ENCODE data around the gene IL1RAPL1. TPM values are rescaled to one million over a fixed set of nuclear protein-coding genes. Genes with fewer than 3 reads are reported as not detected.

Gene IL1RAPL1
- total RNA-seq, 1 experiment from 2014 or later, result 0.10 TPM

DNA sequence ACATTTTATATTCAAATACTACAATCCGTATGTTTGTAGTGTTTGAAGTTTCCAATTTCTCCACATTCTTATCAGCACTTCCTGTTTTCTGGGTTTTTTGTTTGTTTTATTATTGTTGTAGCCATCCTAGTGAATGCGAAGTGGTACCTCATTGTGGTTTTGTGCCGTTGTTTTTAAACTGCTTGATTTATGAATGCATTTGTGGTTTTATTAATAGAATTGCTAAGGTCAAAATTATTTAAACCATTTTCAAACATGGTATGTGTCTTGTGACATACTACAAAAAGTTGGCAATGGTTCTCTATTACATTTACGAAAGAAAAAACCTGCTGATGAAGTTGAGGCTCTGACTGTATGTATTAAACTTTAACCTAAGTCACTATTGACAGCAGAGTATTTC is 848.1 kb downstream of the IL1RAPL1 start:
- Histone ChIP-seq H3K4me3 (no peak overlapping the region), H3K9me3 (no peaks in the 10 kb centered on the region), H3K36me3 (no peaks in the 10 kb centered on the region), H3K27me3 (no peaks in the 10 kb centered on the region)
- DNase-seq, result no peak

DNA sequence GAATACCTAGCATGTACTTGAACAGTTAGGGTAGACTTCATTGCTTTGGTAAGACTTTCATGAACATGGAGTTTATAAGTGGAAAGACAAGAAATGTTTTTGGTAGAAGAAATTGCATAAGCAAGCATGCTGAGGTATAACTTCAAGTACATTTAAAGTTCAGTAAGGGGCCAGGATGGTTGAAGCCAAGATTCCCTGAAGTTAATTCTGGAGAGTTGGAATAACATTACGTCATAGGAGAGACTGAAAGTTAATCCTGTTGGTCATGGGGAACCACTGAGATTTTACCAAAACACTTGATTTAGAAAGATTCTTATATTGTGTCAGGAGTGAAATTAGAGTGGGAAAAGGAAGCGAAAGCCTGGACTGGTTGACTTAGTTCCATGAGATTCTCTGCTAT is 860.6 kb downstream of the IL1RAPL1 start:
- H3K9me3 ChIP-seq, result no peaks in the 10 kb centered on the region
- H3K27me3 ChIP-seq, result no peaks in the 10 kb centered on the region
- H3K4me3 ChIP-seq, result no peak overlapping the region
- no peak for DNase-seq
- no peaks in the 10 kb centered on the region for H3K36me3 ChIP-seq

GRCh38 chrX:29453333-29453732 is 866.1 kb downstream of the IL1RAPL1 start:
- Histone ChIP-seq H3K36me3 (no peaks in the 10 kb centered on the region), H3K4me3 (no peak overlapping the region), H3K9me3 (no peaks in the 10 kb centered on the region), H3K27me3 (no peaks in the 10 kb centered on the region)
- DNase-seq, result no peak

GRCh38 chrX:29455702-29456101 is 868.5 kb downstream of the IL1RAPL1 start:
- Histone ChIP-seq H3K36me3 (no peaks in the 10 kb centered on the region), H3K4me3 (no peak overlapping the region), H3K27me3 (no peaks in the 10 kb centered on the region), H3K9me3 (no peaks in the 10 kb centered on the region)
- no peak for DNase-seq

- no peak for DNase-seq
- Histone ChIP-seq H3K27me3 (no peaks in the 10 kb centered on the region), H3K36me3 (no peaks in the 10 kb centered on the region), H3K4me3 (no peak overlapping the region), H3K9me3 (no peaks in the 10 kb centered on the region)
Observed at GRCh38 chrX:29461039-29461438, 873.8 kb downstream of the IL1RAPL1 start.

DNA sequence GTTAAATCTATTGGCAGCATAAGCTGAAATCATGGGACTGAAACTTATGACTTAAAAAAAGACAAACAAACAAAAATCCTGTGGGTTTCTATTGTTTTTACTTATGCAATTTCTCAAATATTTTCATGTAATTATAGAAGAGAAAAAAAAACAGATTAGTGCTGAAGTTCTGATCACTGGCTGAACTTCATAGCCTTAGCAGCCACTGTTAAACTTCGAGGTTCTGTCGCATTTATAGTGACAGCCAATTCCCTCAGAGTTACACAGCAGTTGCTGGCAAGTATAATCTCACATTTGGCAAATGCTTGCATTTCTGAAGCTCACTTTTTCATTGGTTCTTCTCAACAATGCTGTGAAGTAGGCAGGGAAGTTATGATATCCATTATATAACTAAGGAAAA is 879.2 kb downstream of the IL1RAPL1 start:
- DNase-seq, result no peak
- Histone ChIP-seq H3K9me3 (no peaks in the 10 kb centered on the region), H3K4me3 (no peak overlapping the region), H3K36me3 (no peaks in the 10 kb centered on the region), H3K27me3 (no peaks in the 10 kb centered on the region)

GRCh38 chrX:29468911-29469494 is 881.8 kb downstream of the IL1RAPL1 start:
- Histone ChIP-seq H3K4me3 (no peak overlapping the region), H3K27me3 (no peaks in the 10 kb centered on the region), H3K9me3 (no peaks in the 10 kb centered on the region), H3K36me3 (no peaks in the 10 kb centered on the region)
- DNase-seq, result no peak

DNA sequence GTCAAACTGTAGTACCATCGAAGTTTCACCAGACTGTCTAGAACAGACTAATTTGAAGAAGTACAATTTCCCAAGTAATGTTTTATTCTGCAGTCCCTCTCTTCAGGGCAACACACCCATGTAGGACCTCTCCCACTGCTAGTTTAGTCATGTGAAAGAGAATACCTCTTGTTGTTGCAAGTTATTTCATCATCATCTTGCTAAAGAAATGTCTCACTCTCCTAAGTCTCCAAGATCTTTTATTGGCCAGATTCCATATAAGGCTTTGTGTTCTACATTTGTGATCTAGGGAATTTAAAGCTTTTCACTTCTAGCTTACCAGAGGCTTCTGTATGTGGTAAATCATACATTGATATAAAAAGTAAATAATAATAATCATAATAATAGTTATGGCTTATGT is 882.8 kb downstream of the IL1RAPL1 start:
- no peak for DNase-seq
- H3K9me3 ChIP-seq, result no peaks in the 10 kb centered on the region
- H3K27me3 ChIP-seq, result no peaks in the 10 kb centered on the region
- no peak overlapping the region for H3K4me3 ChIP-seq
- H3K36me3 ChIP-seq, result no peaks in the 10 kb centered on the region

DNA sequence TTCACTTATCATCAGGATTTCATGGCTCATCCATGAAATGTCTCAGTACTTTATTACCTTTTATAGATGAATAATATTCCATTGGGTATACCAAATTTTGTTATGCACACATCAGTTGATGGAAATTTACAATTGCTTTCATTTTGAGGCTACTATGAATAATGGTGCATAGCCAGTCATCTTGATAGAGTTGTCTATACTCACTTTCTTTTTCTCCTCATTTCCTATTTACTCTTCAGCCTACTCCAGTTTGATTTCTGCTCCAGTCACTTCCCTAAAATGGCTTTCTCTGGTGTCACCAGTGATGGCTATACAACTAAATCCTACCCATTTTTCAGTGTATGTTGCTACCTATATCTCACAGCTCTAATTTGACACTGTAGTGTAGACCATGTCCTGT is 884.6 kb downstream of the IL1RAPL1 start:
- Histone ChIP-seq H3K4me3 (no peak overlapping the region), H3K9me3 (no peaks in the 10 kb centered on the region), H3K36me3 (no peaks in the 10 kb centered on the region), H3K27me3 (no peaks in the 10 kb centered on the region)
- no peak for DNase-seq

GRCh38 chrX:29477878-29478277 is 890.6 kb downstream of the IL1RAPL1 start:
- no peak for DNase-seq
- no peaks in the 10 kb centered on the region for H3K9me3 ChIP-seq
- H3K27me3 ChIP-seq, result no peaks in the 10 kb centered on the region
- no peak overlapping the region for H3K4me3 ChIP-seq
- no peaks in the 10 kb centered on the region for H3K36me3 ChIP-seq

DNA sequence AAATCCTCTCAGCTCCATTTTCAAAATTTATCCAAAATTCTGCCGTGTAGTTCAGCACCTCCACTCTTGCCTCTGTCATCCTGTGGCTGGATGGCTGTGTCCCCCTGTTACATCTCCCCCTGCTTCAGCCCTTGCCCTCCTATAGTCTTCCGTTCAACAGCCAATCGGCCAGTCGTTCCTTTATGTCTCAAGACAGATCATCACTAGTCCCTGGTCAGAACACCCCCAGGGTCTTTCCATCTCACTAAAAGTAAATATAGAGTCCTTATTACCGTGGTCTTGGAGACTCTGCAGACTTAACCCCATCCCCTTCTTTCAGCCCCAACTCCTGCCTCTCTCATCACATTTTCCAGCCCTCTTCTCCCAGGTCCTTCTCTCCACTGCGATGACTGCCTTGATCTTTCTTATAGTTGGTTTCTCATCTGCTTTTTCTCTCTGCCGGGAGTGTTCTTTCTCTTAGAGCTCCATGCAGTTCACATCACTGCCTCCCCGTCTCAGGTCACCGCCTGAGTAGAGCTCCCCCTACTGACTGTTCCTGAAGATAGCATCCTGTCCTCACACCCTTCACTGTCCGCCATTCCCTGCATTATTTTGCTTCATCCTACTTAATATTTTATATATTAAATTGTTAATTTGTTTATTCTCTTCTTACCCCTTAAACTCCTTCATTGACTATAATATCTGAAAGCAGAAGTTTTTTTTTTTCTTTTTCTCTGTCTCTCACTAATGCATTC is 891.3 kb downstream of the IL1RAPL1 start:
- no peaks in the 10 kb centered on the region for H3K9me3 ChIP-seq
- H3K27me3 ChIP-seq, result no peaks in the 10 kb centered on the region
- no peak overlapping the region for H3K4me3 ChIP-seq
- no peaks in the 10 kb centered on the region for H3K36me3 ChIP-seq
- DNase-seq, result peak; percentile 5

DNA sequence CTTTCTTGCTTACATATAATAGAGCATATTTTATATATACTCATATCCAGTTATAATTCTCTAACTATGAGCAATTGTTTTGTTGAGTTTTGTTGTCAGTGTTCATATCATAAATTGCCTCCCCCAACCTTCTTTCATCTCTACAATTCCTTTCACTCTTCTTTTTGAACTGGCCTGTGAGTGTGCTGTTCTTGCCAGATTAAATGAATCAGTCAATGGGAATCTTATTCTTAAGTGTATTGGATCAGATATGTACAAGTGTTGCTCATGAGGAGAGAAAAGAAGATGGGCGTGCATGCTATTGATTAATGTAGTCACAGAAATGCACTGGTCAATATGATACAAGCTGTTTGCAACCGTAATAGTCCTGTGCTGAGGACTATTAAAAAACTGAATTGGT is 900.0 kb downstream of the IL1RAPL1 start:
- Histone ChIP-seq H3K36me3 (no peaks in the 10 kb centered on the region), H3K4me3 (no peak overlapping the region), H3K9me3 (no peaks in the 10 kb centered on the region), H3K27me3 (no peaks in the 10 kb centered on the region)
- no peak for DNase-seq

- DNase-seq, result no peak
- no peaks in the 10 kb centered on the region for H3K27me3 ChIP-seq
- H3K36me3 ChIP-seq, result no peaks in the 10 kb centered on the region
- H3K9me3 ChIP-seq, result no peaks in the 10 kb centered on the region
- no peak overlapping the region for H3K4me3 ChIP-seq
Observed at GRCh38 chrX:29487714-29488113, 900.5 kb downstream of the IL1RAPL1 start.

- H3K27me3 ChIP-seq, result no peaks in the 10 kb centered on the region
- no peaks in the 10 kb centered on the region for H3K36me3 ChIP-seq
- no peak overlapping the region for H3K4me3 ChIP-seq
- no peaks in the 10 kb centered on the region for H3K9me3 ChIP-seq
- DNase-seq, result no peak
Observed at GRCh38 chrX:29488919-29489318, 901.7 kb downstream of the IL1RAPL1 start.

DNA sequence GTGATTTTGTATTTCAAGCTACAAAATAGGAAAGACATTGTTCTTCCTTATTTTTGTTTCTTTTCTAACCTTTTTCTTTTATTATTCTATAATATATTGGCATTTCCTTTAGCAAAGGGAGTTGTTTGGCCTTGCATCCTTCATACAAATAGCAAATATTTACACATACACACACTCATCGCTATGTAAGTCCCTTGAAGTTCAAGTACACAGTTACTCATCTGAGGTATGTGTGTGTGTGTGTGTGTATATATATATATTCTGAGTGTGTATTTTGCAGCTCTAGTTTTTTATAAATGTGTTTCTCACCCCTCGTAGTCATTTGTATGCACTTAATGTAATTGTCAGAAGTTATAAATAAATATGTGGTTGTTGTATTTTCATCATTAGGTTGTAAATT is 903.4 kb downstream of the IL1RAPL1 start:
- Histone ChIP-seq H3K9me3 (no peaks in the 10 kb centered on the region), H3K36me3 (no peaks in the 10 kb centered on the region), H3K4me3 (no peak overlapping the region), H3K27me3 (no peaks in the 10 kb centered on the region)
- DNase-seq, result no peak

DNA sequence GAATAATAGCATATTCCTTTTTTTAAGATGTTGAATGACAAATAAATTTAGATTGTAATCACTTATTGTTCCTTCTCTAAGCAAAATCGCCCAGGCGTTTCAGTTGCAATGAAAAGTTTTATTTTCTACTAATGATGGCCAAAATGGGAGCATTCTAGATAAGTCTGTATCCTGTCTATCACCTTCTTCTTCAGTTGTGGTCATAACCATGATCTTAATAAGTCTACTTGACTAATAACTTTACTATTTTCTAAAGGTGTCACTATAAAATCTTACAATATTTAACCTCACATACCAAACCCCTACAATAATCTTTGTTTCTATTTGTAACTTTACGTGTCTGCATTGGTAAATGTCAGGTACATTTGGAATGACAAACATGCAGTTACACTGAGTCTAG is 904.4 kb downstream of the IL1RAPL1 start:
- Histone ChIP-seq H3K27me3 (no peaks in the 10 kb centered on the region), H3K4me3 (no peak overlapping the region), H3K9me3 (no peaks in the 10 kb centered on the region), H3K36me3 (no peaks in the 10 kb centered on the region)
- no peak for DNase-seq

DNA sequence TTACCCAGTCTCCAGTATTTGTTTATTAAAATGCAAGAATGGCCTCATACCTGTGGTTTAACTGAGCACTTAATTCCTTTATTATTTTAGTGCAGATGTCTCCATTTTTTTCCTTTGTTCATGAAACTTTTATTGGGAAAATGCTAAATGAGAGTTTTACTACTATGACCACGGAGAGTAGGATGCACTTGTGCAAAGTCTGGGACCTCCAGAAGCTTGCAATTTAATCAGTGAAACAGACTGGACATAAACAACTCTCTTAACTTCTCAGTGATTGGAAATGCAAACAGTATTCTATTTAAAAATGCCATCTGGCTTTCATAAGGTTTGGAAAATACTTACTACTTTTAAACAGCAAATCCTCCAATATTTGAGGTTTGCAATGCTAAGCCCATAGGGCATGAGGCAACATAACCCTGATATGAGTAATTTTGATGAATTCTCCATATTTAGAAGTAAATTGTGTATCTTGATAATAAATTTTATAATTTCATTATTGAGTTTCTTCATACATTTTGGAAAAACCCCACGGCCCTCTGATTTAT is 909.5 kb downstream of the IL1RAPL1 start:
- DNase-seq, result no peak
- no peaks in the 10 kb centered on the region for H3K9me3 ChIP-seq

DNA sequence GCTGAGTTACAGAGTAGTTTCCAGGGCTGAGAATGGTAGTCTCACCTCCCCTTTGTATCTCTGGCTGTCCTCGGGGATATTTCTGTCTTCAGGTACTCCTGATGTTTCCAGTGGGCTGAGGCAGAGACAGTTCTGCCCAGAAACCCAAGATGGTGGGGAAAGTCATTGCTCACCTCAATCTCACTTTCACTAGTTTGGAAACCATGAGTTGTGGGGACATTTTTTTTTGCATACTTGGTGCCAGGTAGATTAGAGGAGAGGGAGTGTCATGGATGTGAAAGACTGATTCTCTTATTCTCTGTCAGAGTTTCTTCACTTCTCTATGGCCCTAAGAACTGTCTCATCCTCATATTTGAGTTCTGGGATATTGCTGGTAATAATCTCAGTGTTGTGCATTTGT is 919.5 kb downstream of the IL1RAPL1 start:
- Histone ChIP-seq H3K27me3 (no peaks in the 10 kb centered on the region), H3K9me3 (no peaks in the 10 kb centered on the region; the same call in 1 of the 2 replicates), H3K36me3 (no peaks in the 10 kb centered on the region), H3K4me3 (no peak overlapping the region)
- no peak for DNase-seq

More for the DNA sequence above, 909.5 kb downstream of the IL1RAPL1 start:
- no peak overlapping the region for H3K4me3 ChIP-seq
- no peaks in the 10 kb centered on the region for H3K27me3 ChIP-seq
- no peaks in the 10 kb centered on the region for H3K36me3 ChIP-seq

Measured in MG63 (cell line).